Naive thymus-derived CD8-positive, alpha-beta T cell (primary cell): ENCODE results near the gene HEMK1. TPM values are rescaled to one million over a fixed set of nuclear protein-coding genes. Genes with fewer than 3 reads are reported as not detected.
A peak's percentile ranks its signal among the peaks of the same experiment; 100 is the strongest.

Source experiments
- ATAC-seq, 2 donors: fragments of 150-1000 bp; cut with Tn5 transposase in 1 of 2; sonication (Bioruptor Pico), chemical (Tn5 transposase) in 1 of 2; 1 replicate in 1 of 2; 2 replicates in 1 of 2; pipeline ENCODE4 v1.10.0; 2021; ENCODE audit warnings: mild to moderate bottlenecking in 2 of 2, moderate library complexity in 2 of 2
- POLR2A ChIA-PET: fragments of 350-600 bp; sonication (Branson Sonifier 250); formaldehyde crosslinking; loops from one replicate; lab custom pipeline; 2021; ENCODE audit warnings: antibody characterized with exemption; lab: Charles Lee
- DNase-seq, 10 donors: peaks; one replicate each; pipeline versions ENCODE4 v3.0.0 to v3.0.0-alpha.2; 2020 to 2022
- H3K27ac Mint-ChIP-seq, 10 donors: one replicate each; pipeline ENCODE4 v1.8.0; 2020 to 2022; ENCODE audit warnings: mild to moderate bottlenecking in 10 of 10, mixed read lengths in 10 of 10, moderate library complexity in 4 of 10, inconsistent platforms in 1 of 10
- H3K27me3 Mint-ChIP-seq, 5 donors: one replicate each; pipeline ENCODE4 v1.8.0; 2021 to 2022; ENCODE audit warnings: mixed read lengths in 5 of 5
- H3K36me3 Mint-ChIP-seq, 3 donors: one replicate each; pipeline ENCODE4 v1.8.0; 2020 to 2022; ENCODE audit warnings: mixed read lengths in 3 of 3, mild to moderate bottlenecking in 2 of 3, inconsistent platforms in 1 of 3
- H3K4me1 Mint-ChIP-seq, 4 donors: one replicate each; pipeline ENCODE4 v1.8.0; 2021 to 2022; ENCODE audit warnings: mixed read lengths in 4 of 4
- H3K4me3 Mint-ChIP-seq, 10 donors: one replicate each; pipeline ENCODE4 v1.8.0; 2020 to 2022; ENCODE audit warnings: mild to moderate bottlenecking in 10 of 10, mixed read lengths in 10 of 10, moderate library complexity in 6 of 10, inconsistent platforms in 1 of 10
- H3K9me3 Mint-ChIP-seq, 9 donors: one replicate each; pipeline ENCODE4 v1.8.0; 2020 to 2022; ENCODE audit warnings: mixed read lengths in 9 of 9, mild to moderate bottlenecking in 3 of 9, inconsistent platforms in 1 of 9, moderate library complexity in 1 of 9
- polyA plus RNA-seq, 3 donors: library from polyadenylated mRNA; unstranded; fragments of 300-500 nt; fragmentation: Illumina TruSeq; gene quantifications; one replicate each; pipeline ENCODE4 v1.2.3, GENCODE V29; 2021
- total RNA-seq, 8 experiments: library from RNA in 2 of 8; stranded (reverse) in 2 of 8; gene quantifications; one replicate each; pipeline ENCODE4 v1.2.3 and lab custom pipeline; 2021 to 2026

The HEMK1 gene
- total and polyA plus RNA-seq, 5 experiments from 2014 or later, result 20.2 to 67.1 (median 43.1) TPM

GRCh38 chr3:50567386-50568167 is 1.7 kb upstream of the HEMK1 start, which contains the start of gene C3orf18:
C3orf18 (minus strand) TSS chr3:50567747; CDS start chr3:50565699, 2,048 bp downstream.
- DNase-seq (peak; percentile 88 to 95 (median 90)), ATAC-seq (peak; percentile 79 to 80)
- peak within 1 kb of the TSS; percentile 93 to 98 (median 97) for H3K27ac Mint-ChIP-seq
- peaks cover 0 to 3% (median 0%) of the 10 kb centered on the region in 3 donors for H3K36me3 Mint-ChIP-seq
- peak within 1 kb of the TSS; percentile 92 to 98 (median 97) for H3K4me3 Mint-ChIP-seq
- POLR2A ChIA-PET, result interaction anchor here (0.5 to 18.7 kb wide), 19 partner anchors 10 to 1122 kb away, joined by 3 to 623 read pairs (median 4); partner anchors contain the start of genes CISH, CYB561D2, DCAF1 and MANF
- H3K9me3 Mint-ChIP-seq, result no peaks in the 10 kb centered on the region
- H3K27me3 Mint-ChIP-seq, result no peaks in the 10 kb centered on the region
- H3K4me1 Mint-ChIP-seq, result peaks cover 27 to 65% (median 60%) of the 10 kb centered on the region in 4 donors

GRCh38 chr3:50570508-50571279 is 1.4 kb downstream of the HEMK1 start:
- POLR2A ChIA-PET, result interaction anchor here (0.6 to 18.7 kb wide), 12 partner anchors 8 to 272 kb away, joined by 3 to 623 read pairs (median 10); partner anchors contain the start of genes CISH, CYB561D2, HYAL3 and MAPKAPK3
- H3K4me1 Mint-ChIP-seq, result peaks cover 37 to 88% (median 84%) of the 10 kb centered on the region in 4 donors
- H3K36me3 Mint-ChIP-seq, result no peaks in the 10 kb centered on the region
- peak overlapping the region; percentile 93 to 98 (median 96) for H3K27ac Mint-ChIP-seq
- ATAC-seq (no peak), DNase-seq (no peak)
- no peaks in the 10 kb centered on the region for H3K27me3 Mint-ChIP-seq
- H3K9me3 Mint-ChIP-seq, result no peaks in the 10 kb centered on the region
- peak overlapping the region; percentile 92 to 98 (median 97) for H3K4me3 Mint-ChIP-seq

GRCh38 chr3:50571486-50571885 is 2.2 kb downstream of the HEMK1 start:
- peaks cover 33 to 90% (median 86%) of the 10 kb centered on the region in 4 donors for H3K4me1 Mint-ChIP-seq
- POLR2A ChIA-PET, result interaction anchor here (0.6 to 18.7 kb wide), 5 partner anchors 18 to 225 kb away, joined by 3 to 623 read pairs (median 141); partner anchors contain the start of genes CISH, CYB561D2, MAPKAPK3 and NPRL2

GRCh38 chr3:50572158-50572557 is 2.8 kb downstream of the HEMK1 start:
- H3K27ac Mint-ChIP-seq, result peak overlapping the region; percentile 88 to 98 (median 92)
- H3K9me3 Mint-ChIP-seq, result no peaks in the 10 kb centered on the region
- peak overlapping the region; percentile 12 to 91 (median 72) for H3K4me3 Mint-ChIP-seq
- POLR2A ChIA-PET, result interaction anchor here (0.5 to 18.7 kb wide), 4 partner anchors 18 to 45 kb away, joined by 3 to 623 read pairs (median 172); partner anchors contain the start of genes CISH and MAPKAPK3
- ATAC-seq, result peak; percentile 19 to 21
- H3K27me3 Mint-ChIP-seq, result no peaks in the 10 kb centered on the region
- peak; percentile 65 to 87 (median 80) for DNase-seq
- peaks cover 30 to 86% (median 82%) of the 10 kb centered on the region in 4 donors for H3K4me1 Mint-ChIP-seq
- H3K36me3 Mint-ChIP-seq, result peaks cover 0 to 4% (median 0%) of the 10 kb centered on the region in 3 donors

More at GRCh38 chr3:50571486-50571885, 2.2 kb downstream of the HEMK1 start:
- H3K9me3 Mint-ChIP-seq, result no peaks in the 10 kb centered on the region
- H3K27me3 Mint-ChIP-seq, result no peaks in the 10 kb centered on the region
- ATAC-seq (no peak), DNase-seq (no peak)
- H3K27ac Mint-ChIP-seq, result peak overlapping the region in 9 of 10 donors; percentile 11 to 98 (median 93)
- peaks cover 0 to 4% (median 0%) of the 10 kb centered on the region in 3 donors for H3K36me3 Mint-ChIP-seq
- H3K4me3 Mint-ChIP-seq, result peak overlapping the region in 4 of 10 donors; percentile 91 to 97 (median 93)

GRCh38 chr3:50572801-50573371 is 3.6 kb downstream of the HEMK1 start:
- Mint-ChIP-seq H3K9me3 (no peaks in the 10 kb centered on the region), H3K27me3 (no peaks in the 10 kb centered on the region), H3K4me1 (peaks cover 27 to 86% (median 80%) of the 10 kb centered on the region in 4 donors), H3K4me3 (peak overlapping the region in 9 of 10 donors; percentile 12 to 82 (median 69)), H3K36me3 (peaks cover 0 to 7% (median 0%) of the 10 kb centered on the region in 3 donors), H3K27ac (peak overlapping the region; percentile 88 to 98 (median 92))
- DNase-seq (peak in 1 of 10 donors; percentile 14), ATAC-seq (no peak)
- POLR2A ChIA-PET, result interaction anchor here (0.6 to 18.7 kb wide), 4 partner anchors 9 to 44 kb away, joined by 3 to 623 read pairs (median 172); partner anchors contain the start of genes CISH and MAPKAPK3

- ATAC-seq (peak in 1 of 2 donors; percentile 9), DNase-seq (peak in 5 of 10 donors; percentile 14 to 64 (median 45))
- no peaks in the 10 kb centered on the region for H3K9me3 Mint-ChIP-seq
- H3K27me3 Mint-ChIP-seq, result no peaks in the 10 kb centered on the region
- peaks cover 25 to 80% (median 75%) of the 10 kb centered on the region in 4 donors for H3K4me1 Mint-ChIP-seq
- POLR2A ChIA-PET, result interaction anchor here (0.5 to 18.7 kb wide), 6 partner anchors 9 to 336 kb away, joined by 3 to 623 read pairs (median 76); partner anchors contain the start of genes CISH and MAPKAPK3
- peak overlapping the region; percentile 88 to 98 (median 92) for H3K27ac Mint-ChIP-seq
- peak overlapping the region; percentile 23 to 82 (median 65) for H3K4me3 Mint-ChIP-seq
- H3K36me3 Mint-ChIP-seq, result peaks cover 0 to 10% (median 2%) of the 10 kb centered on the region in 3 donors
Observed at GRCh38 chr3:50573566-50574443, 4.5 kb downstream of the HEMK1 start.

GRCh38 chr3:50574444-50574831 is 5.1 kb downstream of the HEMK1 start:
- Mint-ChIP-seq H3K9me3 (no peaks in the 10 kb centered on the region), H3K4me1 (peaks cover 25 to 82% (median 73%) of the 10 kb centered on the region in 4 donors), H3K4me3 (peak overlapping the region in 9 of 10 donors; percentile 18 to 82 (median 59)), H3K27me3 (no peaks in the 10 kb centered on the region), H3K27ac (peak overlapping the region; percentile 88 to 98 (median 92)), H3K36me3 (peaks cover 0 to 14% (median 2%) of the 10 kb centered on the region in 3 donors)
- POLR2A ChIA-PET, result interaction anchor here (0.5 to 18.7 kb wide), 5 partner anchors 9 to 337 kb away, joined by 3 to 623 read pairs (median 12); partner anchors contain the start of gene CISH
- no peak for DNase-seq
- ATAC-seq, result no peak

- Mint-ChIP-seq H3K27me3 (no peaks in the 10 kb centered on the region), H3K4me1 (peaks cover 29 to 79% (median 66%) of the 10 kb centered on the region in 4 donors), H3K4me3 (peak overlapping the region in 1 of 10 donors; percentile 69), H3K27ac (peak overlapping the region; percentile 81 to 98 (median 91)), H3K36me3 (peaks cover 0 to 18% (median 2%) of the 10 kb centered on the region in 3 donors), H3K9me3 (no peaks in the 10 kb centered on the region)
- ATAC-seq (no peak), DNase-seq (no peak)
- POLR2A ChIA-PET, result interaction anchor here (3.0 to 18.7 kb wide), 3 partner anchors 14 to 40 kb away, joined by 12 to 623 read pairs (median 203); partner anchors contain the start of gene CISH
Observed at GRCh38 chr3:50575372-50575771, 6.0 kb downstream of the HEMK1 start.

- no peak for ATAC-seq
- DNase-seq, result no peak
- H3K4me3 Mint-ChIP-seq, result no peak overlapping the region
- H3K27me3 Mint-ChIP-seq, result no peaks in the 10 kb centered on the region
- H3K9me3 Mint-ChIP-seq, result no peaks in the 10 kb centered on the region
- H3K4me1 Mint-ChIP-seq, result peaks cover 26 to 77% (median 60%) of the 10 kb centered on the region in 4 donors
- peaks cover 0 to 26% (median 2%) of the 10 kb centered on the region in 3 donors for H3K36me3 Mint-ChIP-seq
- peak overlapping the region; percentile 46 to 89 (median 73) for H3K27ac Mint-ChIP-seq
- POLR2A ChIA-PET, result interaction anchor here (1.6 to 18.7 kb wide), 4 partner anchors 8 to 38 kb away, joined by 5 to 623 read pairs (median 104); partner anchors contain the start of genes CISH and HEMK1
Observed at GRCh38 chr3:50577348-50577747, 8.0 kb downstream of the HEMK1 start.
